EL (cell line): ENCODE data around the gene RIOK1.

ENCODE experiments used
- DNase-seq: peaks from one replicate; pipeline ENCODE4 v3.0.0-alpha.2; 2016

The RIOK1 gene

GRCh38 chr6:7410851-7411250, 21.2 kb downstream of the RIOK1 start:
- no peak for DNase-seq

- DNase-seq = no peak
Measured at GRCh38 chr6:7411328-7411727, 21.7 kb downstream of the RIOK1 start.

- DNase-seq = no peak
Measured at GRCh38 chr6:7413151-7413823, 23.7 kb downstream of the RIOK1 start.

GRCh38 chr6:7414811-7415210, 25.2 kb downstream of the RIOK1 start:
- peak; percentile 78 for DNase-seq

GRCh38 chr6:7417684-7418083, 28.1 kb downstream of the RIOK1 start:
- DNase-seq = no peak

GRCh38 chr6:7418238-7418905, 28.8 kb downstream of the RIOK1 start:
- DNase-seq = peak; percentile 13

GRCh38 chr6:7419065-7419464, 29.5 kb downstream of the RIOK1 start:
- no peak for DNase-seq

GRCh38 chr6:7421066-7421465, 31.5 kb downstream of the RIOK1 start:
- DNase-seq = no peak

GRCh38 chr6:7424058-7424457, 34.5 kb downstream of the RIOK1 start:
- no peak for DNase-seq

GRCh38 chr6:7424967-7425807, 35.6 kb downstream of the RIOK1 start:
- peak; percentile 43 for DNase-seq

GRCh38 chr6:7425808-7426190, 36.2 kb downstream of the RIOK1 start:
- no peak for DNase-seq

- no peak for DNase-seq
Measured at GRCh38 chr6:7426447-7427169, 37.0 kb downstream of the RIOK1 start.

- DNase-seq = no peak
Measured at GRCh38 chr6:7431313-7431673, 41.7 kb downstream of the RIOK1 start.

- DNase-seq = no peak
Measured at GRCh38 chr6:7431674-7432390, 42.2 kb downstream of the RIOK1 start.

GRCh38 chr6:7432391-7433120, 42.9 kb downstream of the RIOK1 start:
- DNase-seq = no peak

- DNase-seq = no peak
Measured at GRCh38 chr6:7433121-7433617, 43.6 kb downstream of the RIOK1 start.

GRCh38 chr6:7434672-7435071, 45.1 kb downstream of the RIOK1 start:
- no peak for DNase-seq

GRCh38 chr6:7438011-7438410, 48.4 kb downstream of the RIOK1 start:
- no peak for DNase-seq

- DNase-seq = no peak
Measured at GRCh38 chr6:7439228-7439627, 49.6 kb downstream of the RIOK1 start.

- peak; percentile 23 for DNase-seq
Measured at GRCh38 chr6:7440476-7440875, 50.9 kb downstream of the RIOK1 start.

- DNase-seq = no peak
Measured at GRCh38 chr6:7441048-7441775, 51.6 kb downstream of the RIOK1 start.
